ENCODE results near the gene PRRX2. TPM values are rescaled to one million over a fixed set of nuclear protein-coding genes. Genes with fewer than 3 reads are reported as not detected.
"Not testable (repeated sequence)": the region's sequence is repeated elsewhere in the genome, so short reads cannot be mapped to it uniquely, and the experiment has no call there.

Gene PRRX2
- total RNA-seq, 1 donor from 2014 or later = 43.7 TPM

DNA sequence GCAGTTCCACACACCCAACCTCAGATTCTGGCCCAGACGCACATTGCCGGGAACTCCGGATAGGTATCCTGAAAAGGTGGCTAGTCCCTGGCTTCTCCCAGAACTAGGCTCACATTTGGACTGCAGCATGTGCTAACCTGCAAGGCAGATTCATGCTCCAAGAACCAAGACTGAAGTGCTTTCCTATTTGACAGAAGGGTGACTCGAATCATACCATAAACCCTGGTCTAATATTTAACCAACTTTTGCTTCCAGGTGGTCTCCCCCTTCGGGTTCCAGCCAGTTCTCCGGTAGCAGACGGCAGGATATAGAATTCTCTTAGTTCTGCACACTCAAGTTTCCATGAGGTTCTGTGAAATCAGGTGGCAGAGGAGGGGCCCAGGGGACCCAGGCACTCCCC, 79.8 kb downstream of the PRRX2 start:
- TF ChIP-seq POLR2A (IDR thresholded peaks at IDR 0.05) (no peak), POLR2AphosphoS5 (IDR thresholded peaks at IDR 0.05; ENCODE audit: insufficient read depth in 1 of 2, low read depth in 1 of 2) (no peak)
- TF ChIP-seq, protein P1, sequence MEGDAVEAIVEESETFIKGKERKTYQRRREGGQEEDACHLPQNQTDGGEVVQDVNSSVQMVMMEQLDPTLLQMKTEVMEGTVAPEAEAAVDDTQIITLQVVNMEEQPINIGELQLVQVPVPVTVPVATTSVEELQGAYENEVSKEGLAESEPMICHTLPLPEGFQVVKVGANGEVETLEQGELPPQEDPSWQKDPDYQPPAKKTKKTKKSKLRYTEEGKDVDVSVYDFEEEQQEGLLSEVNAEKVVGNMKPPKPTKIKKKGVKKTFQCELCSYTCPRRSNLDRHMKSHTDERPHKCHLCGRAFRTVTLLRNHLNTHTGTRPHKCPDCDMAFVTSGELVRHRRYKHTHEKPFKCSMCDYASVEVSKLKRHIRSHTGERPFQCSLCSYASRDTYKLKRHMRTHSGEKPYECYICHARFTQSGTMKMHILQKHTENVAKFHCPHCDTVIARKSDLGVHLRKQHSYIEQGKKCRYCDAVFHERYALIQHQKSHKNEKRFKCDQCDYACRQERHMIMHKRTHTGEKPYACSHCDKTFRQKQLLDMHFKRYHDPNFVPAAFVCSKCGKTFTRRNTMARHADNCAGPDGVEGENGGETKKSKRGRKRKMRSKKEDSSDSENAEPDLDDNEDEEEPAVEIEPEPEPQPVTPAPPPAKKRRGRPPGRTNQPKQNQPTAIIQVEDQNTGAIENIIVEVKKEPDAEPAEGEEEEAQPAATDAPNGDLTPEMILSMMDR (IDR thresholded peaks at IDR 0.05) = no peak
- no peak for DNase-seq (ENCODE audit: extremely low spot score in 2 of 2)
- Histone ChIP-seq H3K27me3 (no peaks in the 10 kb centered on the region), H3K9me3 (no peaks in the 10 kb centered on the region), H3K4me3 (no peak overlapping the region), H3K27ac (no peak overlapping the region), H3K4me1 (peaks cover 5% of the 10 kb centered on the region), H3K36me3 (no peaks in the 10 kb centered on the region)
- intact Hi-C loops (cut with DNase I) = no loop called here

DNA sequence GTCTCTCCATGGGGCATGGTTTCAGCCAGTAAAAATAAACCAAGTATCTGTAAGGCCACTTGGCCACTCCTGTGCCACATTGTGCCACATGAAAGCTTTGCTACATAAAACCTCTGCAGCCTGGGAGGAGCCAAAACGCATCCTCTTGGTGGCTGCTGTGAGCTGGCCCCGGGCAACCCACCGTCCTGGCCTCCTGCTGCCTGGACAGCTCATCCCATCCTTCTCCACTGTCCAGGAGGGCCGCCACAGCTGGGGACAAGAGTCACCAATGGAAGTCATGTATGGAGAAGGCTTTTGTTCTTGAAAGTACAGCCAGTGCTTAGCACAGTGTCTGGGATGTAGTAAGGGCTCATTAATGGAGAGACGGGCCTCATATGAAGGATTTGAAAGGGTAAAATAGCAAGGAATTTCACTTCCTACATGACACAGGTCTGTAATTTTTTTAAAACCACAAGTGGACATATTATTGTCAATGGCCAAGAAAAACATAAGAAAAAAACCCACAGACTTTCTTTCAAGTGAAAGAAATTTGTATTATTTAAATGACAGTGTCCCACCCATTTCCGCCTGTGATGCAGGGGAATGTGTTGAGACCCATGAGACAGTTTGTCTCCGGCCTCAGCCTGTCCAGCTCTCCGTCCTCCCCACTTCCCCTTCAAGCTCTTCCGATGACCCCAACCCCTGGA, 80.8 kb downstream of the PRRX2 start:
- H3K4me3 ChIP-seq = no peak overlapping the region
- H3K9me3 ChIP-seq = no peaks in the 10 kb centered on the region
- no peaks in the 10 kb centered on the region for H3K27me3 ChIP-seq
- no peak for DNase-seq (ENCODE audit: extremely low spot score in 2 of 2)
- intact Hi-C loops (cut with DNase I) = no loop called here
- TF ChIP-seq, protein P1 (IDR thresholded peaks at IDR 0.05) = no peak
- no peak for TF ChIP-seq POLR2A (IDR thresholded peaks at IDR 0.05)
- TF ChIP-seq POLR2AphosphoS5 (IDR thresholded peaks at IDR 0.05; ENCODE audit: insufficient read depth in 1 of 2, low read depth in 1 of 2) = no peak
- peaks cover 10% of the 10 kb centered on the region for H3K4me1 ChIP-seq
- no peak overlapping the region for H3K27ac ChIP-seq
- no peaks in the 10 kb centered on the region for H3K36me3 ChIP-seq

DNA sequence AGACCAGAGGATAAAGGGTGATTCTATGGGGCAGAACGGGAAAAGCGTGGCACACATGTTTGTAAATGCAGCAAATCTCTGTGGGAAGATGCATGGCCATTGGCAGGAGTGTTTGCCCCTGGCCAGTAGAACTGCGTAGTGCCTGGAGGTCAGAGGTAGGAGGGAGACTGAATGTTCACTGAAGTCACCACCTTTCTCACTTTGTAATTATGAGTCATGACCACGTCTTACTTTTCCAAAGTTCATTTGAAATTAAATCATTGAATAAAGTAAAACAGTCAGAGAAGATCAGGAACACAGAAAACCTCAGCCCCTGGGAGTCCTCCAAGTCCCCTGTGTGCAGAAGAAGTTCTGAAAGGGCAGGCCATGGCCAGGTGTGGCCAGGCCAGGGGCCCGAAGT, 82.8 kb downstream of the PRRX2 start:
- H3K9me3 ChIP-seq = no peaks in the 10 kb centered on the region
- no peak for DNase-seq (ENCODE audit: extremely low spot score in 2 of 2)
- no peak for TF ChIP-seq POLR2AphosphoS5 (IDR thresholded peaks at IDR 0.05; ENCODE audit: insufficient read depth in 1 of 2, low read depth in 1 of 2)
- TF ChIP-seq, protein P1 (IDR thresholded peaks at IDR 0.05) = no peak
- no peak for TF ChIP-seq POLR2A (IDR thresholded peaks at IDR 0.05)
- no peak overlapping the region for H3K4me3 ChIP-seq
- no peaks in the 10 kb centered on the region for H3K36me3 ChIP-seq
- no peak overlapping the region for H3K27ac ChIP-seq
- H3K4me1 ChIP-seq = peaks cover 30% of the 10 kb centered on the region
- no peaks in the 10 kb centered on the region for H3K27me3 ChIP-seq
- intact Hi-C loops (cut with DNase I) = no loop called here

DNA sequence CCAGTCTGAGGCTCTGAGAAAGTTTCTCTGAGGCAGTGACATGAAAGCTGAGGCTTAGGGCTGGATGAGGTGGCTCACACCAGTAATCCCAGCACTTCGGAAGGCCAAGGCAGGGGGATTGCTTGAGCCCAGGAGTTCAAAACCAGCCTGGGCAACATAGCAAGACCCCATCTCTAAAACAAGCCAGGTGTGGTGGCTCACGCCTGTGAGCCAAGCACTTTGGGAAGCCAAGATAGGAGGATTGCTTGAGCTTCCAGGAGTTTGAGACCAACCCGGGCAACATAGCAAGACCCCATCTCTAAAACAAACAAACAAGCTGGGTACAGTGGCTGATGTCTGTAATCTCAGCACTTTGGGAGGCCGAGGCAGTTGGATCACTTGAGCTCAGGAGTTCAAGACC, 83.6 kb downstream of the PRRX2 start:
- DNase-seq (ENCODE audit: extremely low spot score in 2 of 2); intact Hi-C loops (cut with DNase I); H3K9me3 ChIP-seq; H3K27me3 ChIP-seq; H3K36me3 ChIP-seq; H3K4me3 ChIP-seq; H3K27ac ChIP-seq: not testable (repeated sequence)
- peaks cover 34% of the 10 kb centered on the region for H3K4me1 ChIP-seq

DNA sequence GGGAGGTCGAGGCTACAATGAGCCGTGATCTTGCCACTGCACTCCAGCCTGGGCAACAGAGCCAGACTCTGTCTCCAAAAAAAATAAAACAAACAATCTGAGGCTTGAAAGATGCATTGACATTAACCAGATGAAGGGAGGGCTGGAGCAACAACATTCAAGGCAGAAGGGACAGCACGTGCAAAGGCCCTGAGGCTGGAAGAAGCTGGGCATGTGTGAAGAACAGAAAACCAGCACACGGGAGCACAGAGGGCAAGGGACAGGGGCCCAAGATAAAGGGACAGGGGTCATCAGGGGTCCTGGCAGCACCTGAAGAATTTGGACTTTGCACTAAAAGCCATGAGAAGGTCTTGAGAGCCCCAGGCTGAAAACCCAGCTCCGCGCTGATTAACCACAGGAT, 84.1 kb downstream of the PRRX2 start:
- Histone ChIP-seq H3K36me3 (no peaks in the 10 kb centered on the region), H3K27ac (no peak overlapping the region), H3K9me3 (no peaks in the 10 kb centered on the region), H3K4me3 (no peak overlapping the region), H3K27me3 (no peaks in the 10 kb centered on the region), H3K4me1 (peaks cover 34% of the 10 kb centered on the region)
- no peak for DNase-seq (ENCODE audit: extremely low spot score in 2 of 2)
- TF ChIP-seq POLR2A (IDR thresholded peaks at IDR 0.05) (no peak), POLR2AphosphoS5 (IDR thresholded peaks at IDR 0.05; ENCODE audit: insufficient read depth in 1 of 2, low read depth in 1 of 2) (no peak)
- TF ChIP-seq, protein P1 (IDR thresholded peaks at IDR 0.05) = no peak
- intact Hi-C loops (cut with DNase I) = no loop called here
